B cell (primary cell): ENCODE data around the gene FEZF1.

Experiments used
- CTCF ChIP-seq: fragments of 200-600 bp; IDR thresholded peaks from one replicate; pipeline ENCODE4 v1.8.0; 2022; ENCODE audit warnings: antibody characterized with exemption, mild to moderate bottlenecking
- EZH2 ChIP-seq: IDR thresholded peaks from 2 replicates; pipeline ENCODE4 v1.6.1; 2012; ENCODE audit warnings: borderline replicate concordance, low read depth, mild to moderate bottlenecking, moderate library complexity, low read length; ENCODE audit not compliant: insufficient read depth, poor library complexity, severe bottlenecking

- TF ChIP-seq CTCF = no peak
- no peak for TF ChIP-seq EZH2
Measured at GRCh38 chr7:122256046-122256445, 48.5 kb downstream of the FEZF1 start.
